Hepatocyte (in vitro differentiated cells): ENCODE measurements around the gene CERK. TPM values are rescaled to one million over a fixed set of nuclear protein-coding genes. Genes with fewer than 3 reads are reported as not detected.

Experiments used
- DNase-seq: peaks from one replicate; pipeline ENCODE4 v3.0.0-alpha.2; 2016; ENCODE audit warnings: low spot score
- H2AFZ ChIP-seq: fragments of 200-600 bp; sonication (generic); 2 replicates; pipeline ENCODE4 v1.6.0; 2016; ENCODE audit warnings: antibody characterized with exemption, mild to moderate bottlenecking
- H3K27ac ChIP-seq: fragments of 200-600 bp; sonication (generic); 2 replicates; pipeline ENCODE4 v1.5.1; 2016; ENCODE audit warnings: mild to moderate bottlenecking
- H3K27me3 ChIP-seq: fragments of 200-600 bp; sonication (generic); 2 replicates; pipeline ENCODE4 v1.6.1; 2016
- H3K36me3 ChIP-seq: fragments of 200-600 bp; sonication (generic); replicated peaks from 2 replicates; pipeline ENCODE4 v1.5.1; 2016; ENCODE audit warnings: low read depth; ENCODE audit not compliant: insufficient read depth
- H3K4me1 ChIP-seq: fragments of 200-600 bp; sonication (generic); 2 replicates; pipeline ENCODE4 v1.5.1; 2016; ENCODE audit warnings: mild to moderate bottlenecking, moderate library complexity; ENCODE audit not compliant: insufficient read depth
- H3K4me2 ChIP-seq: fragments of 200-600 bp; sonication (generic); 2 replicates; pipeline ENCODE4 v1.6.0; 2016
- H3K4me3 ChIP-seq: fragments of 200-600 bp; sonication (generic); 2 replicates; pipeline ENCODE4 v1.5.1; 2016; ENCODE audit warnings: mild to moderate bottlenecking
- H3K79me2 ChIP-seq: fragments of 200-600 bp; sonication (generic); 2 replicates; pipeline ENCODE4 v1.6.0; 2017; ENCODE audit warnings: mild to moderate bottlenecking
- H3K9me2 ChIP-seq: fragments of 200-600 bp; sonication (generic); replicated peaks from 2 replicates; pipeline ENCODE4 v1.6.0; 2017; ENCODE audit warnings: mild to moderate bottlenecking; ENCODE audit not compliant: insufficient read depth
- H3K9me3 ChIP-seq: fragments of 200-600 bp; sonication (generic); 2 replicates; pipeline ENCODE4 v1.5.1; 2016; ENCODE audit warnings: low read depth, mild to moderate bottlenecking
- H4K20me1 ChIP-seq: fragments of 200-600 bp; sonication (generic); 2 replicates; pipeline ENCODE4 v1.6.0; 2016; ENCODE audit warnings: mild to moderate bottlenecking; ENCODE audit not compliant: insufficient read depth, poor library complexity, severe bottlenecking
- CTCF ChIP-seq: fragments of 200-600 bp; sonication (generic); IDR thresholded peaks from 2 replicates; pipeline ENCODE4 v1.5.1; 2016; ENCODE audit warnings: antibody characterized with exemption, mild to moderate bottlenecking; ENCODE audit not compliant: poor library complexity
- EZH2 ChIP-seq: fragments of 200-600 bp; sonication (generic); IDR thresholded peaks from 2 replicates; pipeline ENCODE4 v1.6.1; 2016; ENCODE audit warnings: antibody characterized with exemption, mild to moderate bottlenecking, borderline replicate concordance
- EZH2phosphoT487 ChIP-seq: fragments of 200-600 bp; sonication (generic); IDR thresholded peaks from one replicate; pipeline ENCODE4 v1.6.1; 2018; ENCODE audit warnings: antibody characterized with exemption, mild to moderate bottlenecking, low read depth, moderate library complexity; ENCODE audit not compliant: unreplicated experiment, severe bottlenecking
- WGBS: methylation state at CpG from one replicate; pipeline ENCODE4 v1.1.6; 2016; ENCODE audit warnings: low lambda C conversion rate; ENCODE audit errors: missing lambda C conversion rate; 5-methylcytosine and 5-hydroxymethylcytosine counted together
- polyA plus RNA-seq: library from polyadenylated mRNA; unstranded; fragments of >200 nt; fragmentation: Nextera tagmentation; extraction: Ambion mirVana; gene quantifications from 2 replicates; pipeline ENCODE4 v1.2.1, GENCODE V29; 2016
- total RNA-seq: library from RNA; depleted of rRNA; stranded (reverse); fragments of >200 nt; gene quantifications from 2 replicates; pipeline ENCODE4 v1.2.3, GENCODE V29; 2014

The CERK gene
- total and polyA plus RNA-seq, 2 experiments from 2014 or later: 38.6 to 59.0 TPM

GRCh38 chr22:46714550-46714949 is 23.5 kb downstream of the CERK start:
- H3K9me2 ChIP-seq: no peaks in the 10 kb centered on the region
- H3K4me2 ChIP-seq: no peak overlapping the region
- no peak overlapping the region for H2AFZ ChIP-seq
- WGBS: 75% methylated on average over 4 of the region's 4 CpGs
- no peaks in the 10 kb centered on the region for H3K36me3 ChIP-seq
- H3K27ac ChIP-seq: no peak overlapping the region
- peaks cover 4% of the 10 kb centered on the region for H4K20me1 ChIP-seq
- no peaks in the 10 kb centered on the region for H3K4me1 ChIP-seq
- no peak for DNase-seq
- no peaks in the 10 kb centered on the region for H3K9me3 ChIP-seq
- TF ChIP-seq EZH2phosphoT487 (no peak), EZH2 (no peak), CTCF (no peak)
- no peak overlapping the region for H3K4me3 ChIP-seq
- H3K27me3 ChIP-seq: no peaks in the 10 kb centered on the region
- peaks cover 9% of the 10 kb centered on the region for H3K79me2 ChIP-seq

GRCh38 chr22:46712288-46712687 is 25.8 kb downstream of the CERK start:
- WGBS: 96% methylated on average over 8 of the region's 8 CpGs
- H4K20me1 ChIP-seq: peaks cover 4% of the 10 kb centered on the region
- DNase-seq: no peak
- H2AFZ ChIP-seq: no peak overlapping the region
- H3K4me2 ChIP-seq: no peak overlapping the region
- TF ChIP-seq CTCF (no peak), EZH2 (no peak), EZH2phosphoT487 (no peak)
- H3K9me3 ChIP-seq: no peaks in the 10 kb centered on the region
- no peaks in the 10 kb centered on the region for H3K4me1 ChIP-seq
- no peaks in the 10 kb centered on the region for H3K36me3 ChIP-seq
- H3K27ac ChIP-seq: no peak overlapping the region
- peaks cover 9% of the 10 kb centered on the region for H3K79me2 ChIP-seq
- H3K9me2 ChIP-seq: no peaks in the 10 kb centered on the region
- H3K4me3 ChIP-seq: no peak overlapping the region
- H3K27me3 ChIP-seq: no peaks in the 10 kb centered on the region

- no peaks in the 10 kb centered on the region for H3K9me3 ChIP-seq
- peaks cover 4% of the 10 kb centered on the region for H4K20me1 ChIP-seq
- H3K79me2 ChIP-seq: peaks cover 9% of the 10 kb centered on the region
- no peak overlapping the region for H3K4me3 ChIP-seq
- no peaks in the 10 kb centered on the region for H3K9me2 ChIP-seq
- no peak overlapping the region for H2AFZ ChIP-seq
- no peaks in the 10 kb centered on the region for H3K36me3 ChIP-seq
- DNase-seq: no peak
- TF ChIP-seq EZH2 (no peak), EZH2phosphoT487 (no peak), CTCF (no peak)
- no peak overlapping the region for H3K4me2 ChIP-seq
- no peak overlapping the region for H3K27ac ChIP-seq
- no peaks in the 10 kb centered on the region for H3K27me3 ChIP-seq
- WGBS: 91% methylated on average over 11 of the region's 11 CpGs
- no peaks in the 10 kb centered on the region for H3K4me1 ChIP-seq
Observed at GRCh38 chr22:46710806-46711205, 27.2 kb downstream of the CERK start.
